Liver (tissue), 9 donors: ENCODE measurements around the gene UBA3. TPM values are rescaled to one million over a fixed set of nuclear protein-coding genes. Genes with fewer than 3 reads are reported as not detected.

ENCODE experiments used
- DNase-seq: peaks from one replicate; pipeline ENCODE4 v3.0.0-alpha.2; 2017; ENCODE audit warnings: low spot score
- H3K27ac ChIP-seq, 2 donors: one replicate each; pipeline ENCODE4 v1.7.0; 2013; ENCODE audit warnings: inconsistent platforms in 2 of 2, low read length in 2 of 2, control low read depth in 1 of 2, low read depth in 1 of 2, mild to moderate bottlenecking in 1 of 2
- H3K27me3 ChIP-seq, 4 donors: one replicate each; pipeline versions ENCODE4 v1.6.1 to v1.7.0; 2013; ENCODE audit warnings: low read length in 3 of 4, inconsistent platforms in 1 of 4, mild to moderate bottlenecking in 1 of 4, moderate library complexity in 1 of 4; ENCODE audit not compliant: control insufficient read depth in 4 of 4, insufficient read depth in 4 of 4
- H3K36me3 ChIP-seq, 4 donors: one replicate each; pipeline versions ENCODE4 v1.6.1 to v1.7.0; 2013; ENCODE audit warnings: low read length in 3 of 4, mild to moderate bottlenecking in 3 of 4, low read depth in 1 of 4, moderate library complexity in 1 of 4; ENCODE audit not compliant: control insufficient read depth in 4 of 4, insufficient read depth in 3 of 4
- H3K4me1 ChIP-seq, 4 donors: one replicate each; pipeline versions ENCODE4 v1.6.1 to v1.7.0; 2013; ENCODE audit warnings: low read length in 3 of 4, mild to moderate bottlenecking in 3 of 4, moderate library complexity in 1 of 4; ENCODE audit not compliant: control insufficient read depth in 4 of 4, insufficient read depth in 4 of 4
- H3K4me3 ChIP-seq, 3 donors: one replicate each; pipeline versions ENCODE4 v1.6.1 to v1.7.0; 2013; ENCODE audit warnings: low read length in 3 of 3, control low read depth in 1 of 3, low read depth in 1 of 3, mild to moderate bottlenecking in 1 of 3
- H3K9ac ChIP-seq, 2 donors: one replicate each; pipeline ENCODE4 v1.7.0; 2013; ENCODE audit warnings: low read length in 2 of 2, mild to moderate bottlenecking in 2 of 2, moderate library complexity in 2 of 2, control low read depth in 1 of 2, low read depth in 1 of 2
- H3K9me3 ChIP-seq, 4 donors: one replicate each; pipeline versions ENCODE4 v1.6.1 to v1.7.0; 2013; ENCODE audit warnings: low read length in 3 of 4; ENCODE audit not compliant: control insufficient read depth in 4 of 4
- GABPA ChIP-seq, 2 donors: IDR thresholded peaks in 1 of 2; conservative IDR thresholded peaks in 1 of 2; 2 replicates each; pipeline ENCODE4 v1.6.1; 2016; ENCODE audit warnings: antibody characterized with exemption in 2 of 2, mild to moderate bottlenecking in 1 of 2, moderate library complexity in 1 of 2
- HNF4A ChIP-seq, 2 donors: conservative IDR thresholded peaks; 2 replicates each; pipeline ENCODE4 v1.6.1; 2016; ENCODE audit warnings: antibody characterized with exemption in 2 of 2, mild to moderate bottlenecking in 2 of 2
- HNF4G ChIP-seq: IDR thresholded peaks from 2 replicates; pipeline ENCODE4 v1.6.1; 2016; ENCODE audit warnings: antibody characterized with exemption
- JUND ChIP-seq, 2 donors: IDR thresholded peaks; 2 replicates each; pipeline ENCODE4 v1.6.1; 2016; ENCODE audit warnings: antibody characterized with exemption in 2 of 2
- MAX ChIP-seq: IDR thresholded peaks from 2 replicates; pipeline ENCODE4 v1.6.1; 2016; ENCODE audit warnings: antibody characterized with exemption
- NR2F2 ChIP-seq: IDR thresholded peaks from 2 replicates; pipeline ENCODE4 v1.6.1; 2016; ENCODE audit warnings: antibody characterized with exemption
- RAD21 ChIP-seq, 2 donors: IDR thresholded peaks; 2 replicates each; pipeline ENCODE4 v1.6.1; 2016; ENCODE audit warnings: antibody characterized with exemption in 2 of 2, mild to moderate bottlenecking in 2 of 2
- SP1 ChIP-seq: IDR thresholded peaks from 2 replicates; pipeline ENCODE4 v1.6.1; 2018; ENCODE audit warnings: antibody characterized with exemption, mild to moderate bottlenecking
- TAF1 ChIP-seq: conservative IDR thresholded peaks from 2 replicates; pipeline ENCODE4 v1.6.1; 2016; ENCODE audit warnings: antibody characterized with exemption, mild to moderate bottlenecking
- YY1 ChIP-seq: IDR thresholded peaks from 2 replicates; pipeline ENCODE4 v1.6.1; 2016; ENCODE audit warnings: antibody characterized with exemption, mild to moderate bottlenecking
- ZBTB33 ChIP-seq: IDR thresholded peaks from 2 replicates; pipeline ENCODE4 v1.6.1; 2016; ENCODE audit warnings: antibody characterized with exemption
- WGBS: extraction: QIAGEN DNeasy Blood & Tissue Kit; methylation state at CpG from one replicate; pipeline ENCODE4 v1.1.7; 2013; 5-methylcytosine and 5-hydroxymethylcytosine counted together
- polyA plus RNA-seq, 2 donors: library from polyadenylated mRNA; stranded (reverse) in 1 of 2; unstranded in 1 of 2; fragments of 200-250 nt in 1 of 2; fragments of >200 nt in 1 of 2; fragmentation: Nextera tagmentation in 1 of 2; extraction: Ambion mirVana in 1 of 2; gene quantifications; one replicate each; pipeline versions ENCODE4 v1.2.1 to v1.2.3, GENCODE V29; 2013 to 2015
- total RNA-seq, 2 donors: library from RNA; depleted of rRNA; stranded (reverse); fragments of >200 nt; gene quantifications; one replicate each; pipeline ENCODE4 v1.2.3, GENCODE V29; 2014
- TF ChIP-seq, protein P1 (sequence below): fragments of 150-350 bp; IDR thresholded peaks from 2 replicates; pipeline ENCODE4 v1.5.1; 2017; ENCODE audit warnings: improper control_type of control experiment, low read depth, low read length; ENCODE audit not compliant: missing input control
- TF ChIP-seq, protein P2 (sequence below): IDR thresholded peaks from 2 replicates; pipeline ENCODE4 v1.6.1; 2016; ENCODE audit warnings: antibody characterized with exemption
- donor health status: healthy.
- donor health status: healthy.
- donor health status: healthy.
- donor health status: healthy.
- donor health status: healthy.

UBA3 gene
- total and polyA plus RNA-seq, 4 donors: 13.1 to 34.4 (median 26.4) TPM

DNA sequence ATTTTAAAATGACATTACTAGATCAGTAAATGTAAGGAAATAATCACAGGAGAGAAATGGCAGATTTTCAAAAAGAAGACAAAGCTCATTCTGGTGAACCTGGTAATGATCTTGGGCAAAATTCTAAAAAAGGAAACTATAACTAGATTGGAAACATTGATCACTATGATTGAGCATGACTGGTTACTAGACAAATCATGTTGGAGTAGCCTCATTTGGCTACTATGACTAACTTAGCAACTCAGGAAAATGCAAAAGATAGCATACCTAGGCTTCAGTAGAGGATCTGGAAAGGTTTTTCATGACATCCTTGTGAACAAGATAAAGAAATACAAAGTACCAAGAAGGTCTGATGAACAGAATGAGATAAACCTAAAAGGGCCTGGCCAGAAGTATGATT, 20.5 kb downstream of the UBA3 start:
- Histone ChIP-seq H3K27me3 (no peaks in the 10 kb centered on the region), H3K9ac (no peak overlapping the region), H3K4me3 (no peak overlapping the region), H3K27ac (no peak overlapping the region), H3K4me1 (no peaks in the 10 kb centered on the region), H3K36me3 (peaks cover 3 to 55% (median 33%) of the 10 kb centered on the region in 4 donors), H3K9me3 (no peaks in the 10 kb centered on the region)
- TF ChIP-seq SP1 (no peak), RAD21 (IDR thresholded peaks at IDR 0.05) (no peak), MAX (no peak), HNF4G (no peak), TAF1 (no peak), GABPA (IDR thresholded peaks at IDR 0.05 in 1 of 2, conservative IDR thresholded peaks at IDR 0.05 in 1 of 2) (no peak), NR2F2 (no peak), HNF4A (conservative IDR thresholded peaks at IDR 0.05) (no peak)
- TF ChIP-seq, protein P1, sequence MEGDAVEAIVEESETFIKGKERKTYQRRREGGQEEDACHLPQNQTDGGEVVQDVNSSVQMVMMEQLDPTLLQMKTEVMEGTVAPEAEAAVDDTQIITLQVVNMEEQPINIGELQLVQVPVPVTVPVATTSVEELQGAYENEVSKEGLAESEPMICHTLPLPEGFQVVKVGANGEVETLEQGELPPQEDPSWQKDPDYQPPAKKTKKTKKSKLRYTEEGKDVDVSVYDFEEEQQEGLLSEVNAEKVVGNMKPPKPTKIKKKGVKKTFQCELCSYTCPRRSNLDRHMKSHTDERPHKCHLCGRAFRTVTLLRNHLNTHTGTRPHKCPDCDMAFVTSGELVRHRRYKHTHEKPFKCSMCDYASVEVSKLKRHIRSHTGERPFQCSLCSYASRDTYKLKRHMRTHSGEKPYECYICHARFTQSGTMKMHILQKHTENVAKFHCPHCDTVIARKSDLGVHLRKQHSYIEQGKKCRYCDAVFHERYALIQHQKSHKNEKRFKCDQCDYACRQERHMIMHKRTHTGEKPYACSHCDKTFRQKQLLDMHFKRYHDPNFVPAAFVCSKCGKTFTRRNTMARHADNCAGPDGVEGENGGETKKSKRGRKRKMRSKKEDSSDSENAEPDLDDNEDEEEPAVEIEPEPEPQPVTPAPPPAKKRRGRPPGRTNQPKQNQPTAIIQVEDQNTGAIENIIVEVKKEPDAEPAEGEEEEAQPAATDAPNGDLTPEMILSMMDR: no peak
- TF ChIP-seq, protein P2, sequence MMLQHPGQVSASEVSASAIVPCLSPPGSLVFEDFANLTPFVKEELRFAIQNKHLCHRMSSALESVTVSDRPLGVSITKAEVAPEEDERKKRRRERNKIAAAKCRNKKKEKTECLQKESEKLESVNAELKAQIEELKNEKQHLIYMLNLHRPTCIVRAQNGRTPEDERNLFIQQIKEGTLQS: no peak
- no peak for DNase-seq

GRCh38 chr3:69058947-69059224, 21.3 kb downstream of the UBA3 start:
- Histone ChIP-seq H3K9me3 (no peaks in the 10 kb centered on the region), H3K27ac (no peak overlapping the region), H3K9ac (no peak overlapping the region), H3K4me3 (no peak overlapping the region), H3K36me3 (peaks cover 5 to 56% (median 33%) of the 10 kb centered on the region in 4 donors), H3K4me1 (no peaks in the 10 kb centered on the region), H3K27me3 (no peaks in the 10 kb centered on the region)
- no peak for DNase-seq
- TF ChIP-seq RAD21 (IDR thresholded peaks at IDR 0.05) (no peak), HNF4A (conservative IDR thresholded peaks at IDR 0.05) (no peak), ZBTB33 (no peak), MAX (no peak), YY1 (no peak), JUND (IDR thresholded peaks at IDR 0.05) (no peak)
- TF ChIP-seq, protein P1: no peak
- TF ChIP-seq, protein P2: no peak
- WGBS: 93% methylated on average over 2 of the region's 2 CpGs
